ENCODE results near the gene SEMA3C. TPM values are rescaled to one million over a fixed set of nuclear protein-coding genes. Genes with fewer than 3 reads are reported as not detected.
A peak's percentile ranks its signal among the peaks of the same experiment; 100 is the strongest.

Gene SEMA3C
- total RNA-seq, 1 donor from 2014 or later = 496 TPM

DNA sequence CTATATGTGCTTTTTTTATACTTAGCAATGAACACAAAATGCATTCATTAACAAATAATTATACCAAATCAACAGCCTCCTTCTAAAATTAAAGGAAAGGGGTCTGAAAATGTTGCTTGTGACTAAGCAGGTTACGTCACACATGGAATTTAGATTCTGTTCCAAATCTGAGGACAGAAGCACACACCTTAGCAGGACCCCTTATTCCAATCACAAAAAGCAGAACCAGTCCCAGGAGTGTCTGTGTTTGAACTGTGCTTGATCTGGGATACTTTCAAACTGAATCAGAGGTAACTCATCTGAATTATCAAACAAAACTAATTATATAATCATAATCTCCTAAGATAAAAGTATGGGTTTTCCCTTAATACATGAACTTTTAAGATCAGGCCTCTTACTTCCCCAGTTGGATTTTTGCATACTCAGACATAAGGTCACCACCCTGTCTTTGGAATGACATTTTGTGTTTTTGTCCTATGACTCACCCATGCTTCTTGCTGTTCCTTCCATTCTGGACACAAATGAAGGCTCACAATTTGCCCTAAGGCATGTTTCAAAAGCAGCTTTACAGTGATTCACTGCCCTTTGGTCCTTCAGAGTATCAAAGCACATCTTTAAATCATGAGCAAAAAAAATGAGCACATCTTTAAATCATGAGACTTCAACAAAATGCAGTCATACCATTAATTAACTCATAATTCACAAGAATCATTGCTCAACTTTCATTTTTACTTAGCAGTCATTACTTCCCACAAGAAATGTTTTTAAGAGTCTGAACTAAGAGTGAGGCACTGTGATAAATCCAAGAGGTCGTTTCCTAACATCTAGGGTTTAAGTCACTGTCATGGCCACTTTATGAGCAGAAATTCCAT is 35.5 kb downstream of the SEMA3C start:
- TF ChIP-seq, protein P1, sequence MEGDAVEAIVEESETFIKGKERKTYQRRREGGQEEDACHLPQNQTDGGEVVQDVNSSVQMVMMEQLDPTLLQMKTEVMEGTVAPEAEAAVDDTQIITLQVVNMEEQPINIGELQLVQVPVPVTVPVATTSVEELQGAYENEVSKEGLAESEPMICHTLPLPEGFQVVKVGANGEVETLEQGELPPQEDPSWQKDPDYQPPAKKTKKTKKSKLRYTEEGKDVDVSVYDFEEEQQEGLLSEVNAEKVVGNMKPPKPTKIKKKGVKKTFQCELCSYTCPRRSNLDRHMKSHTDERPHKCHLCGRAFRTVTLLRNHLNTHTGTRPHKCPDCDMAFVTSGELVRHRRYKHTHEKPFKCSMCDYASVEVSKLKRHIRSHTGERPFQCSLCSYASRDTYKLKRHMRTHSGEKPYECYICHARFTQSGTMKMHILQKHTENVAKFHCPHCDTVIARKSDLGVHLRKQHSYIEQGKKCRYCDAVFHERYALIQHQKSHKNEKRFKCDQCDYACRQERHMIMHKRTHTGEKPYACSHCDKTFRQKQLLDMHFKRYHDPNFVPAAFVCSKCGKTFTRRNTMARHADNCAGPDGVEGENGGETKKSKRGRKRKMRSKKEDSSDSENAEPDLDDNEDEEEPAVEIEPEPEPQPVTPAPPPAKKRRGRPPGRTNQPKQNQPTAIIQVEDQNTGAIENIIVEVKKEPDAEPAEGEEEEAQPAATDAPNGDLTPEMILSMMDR (IDR thresholded peaks at IDR 0.05; ENCODE audit: unreplicated experiment) = no peak
- Mint-ChIP-seq H3K4me1 (peaks cover 82% of the 10 kb centered on the region), H3K4me3 (peak overlapping the region; percentile 6), H3K27me3 (ENCODE audit: low read depth) (no peaks in the 10 kb centered on the region), H3K36me3 (peaks cover 8% of the 10 kb centered on the region), H3K9me3 (no peaks in the 10 kb centered on the region), H3K27ac (peak overlapping the region; percentile 91)
- no peak for DNase-seq (ENCODE audit: low spot score in 2 of 2, unreplicated experiment in 2 of 2)

GRCh38 chr7:80882213-80882801 is 36.5 kb downstream of the SEMA3C start:
- DNase-seq (ENCODE audit: low spot score in 2 of 2, unreplicated experiment in 2 of 2) = no peak
- no peak overlapping the region for H3K4me3 Mint-ChIP-seq
- H3K27ac Mint-ChIP-seq = peak overlapping the region; percentile 90
- H3K36me3 Mint-ChIP-seq = peaks cover 9% of the 10 kb centered on the region
- H3K27me3 Mint-ChIP-seq (ENCODE audit: low read depth) = no peaks in the 10 kb centered on the region
- H3K9me3 Mint-ChIP-seq = no peaks in the 10 kb centered on the region
- H3K4me1 Mint-ChIP-seq = peaks cover 84% of the 10 kb centered on the region
- TF ChIP-seq, protein P1 (IDR thresholded peaks at IDR 0.05; ENCODE audit: unreplicated experiment) = no peak

GRCh38 chr7:80881351-80881900 is 37.4 kb downstream of the SEMA3C start:
- DNase-seq (ENCODE audit: low spot score in 2 of 2, unreplicated experiment in 2 of 2) = no peak
- Mint-ChIP-seq H3K36me3 (peaks cover 9% of the 10 kb centered on the region), H3K27me3 (ENCODE audit: low read depth) (no peaks in the 10 kb centered on the region), H3K4me1 (peaks cover 85% of the 10 kb centered on the region), H3K9me3 (no peaks in the 10 kb centered on the region), H3K4me3 (no peak overlapping the region), H3K27ac (peak overlapping the region; percentile 77)
- TF ChIP-seq, protein P1 (IDR thresholded peaks at IDR 0.05; ENCODE audit: unreplicated experiment) = no peak

DNA sequence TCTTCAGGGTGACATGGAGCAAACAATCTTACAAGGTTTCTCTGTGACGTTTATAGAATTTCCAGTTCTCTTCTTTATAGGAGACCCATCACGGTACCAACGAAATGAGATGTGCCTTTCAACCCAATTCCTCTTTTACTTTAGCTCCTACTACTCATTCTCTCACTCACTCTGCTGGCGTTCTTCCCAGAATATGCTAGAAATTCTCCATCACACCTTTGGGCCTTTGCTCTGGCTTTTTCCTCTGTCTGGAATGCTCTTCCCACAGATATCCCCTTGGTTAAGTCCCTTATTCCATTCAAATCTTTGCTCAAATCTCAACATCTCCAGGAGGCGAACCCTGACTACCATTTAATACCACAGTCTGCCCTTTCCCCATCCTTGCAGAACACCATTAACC is 39.0 kb downstream of the SEMA3C start:
- TF ChIP-seq, protein P1 (IDR thresholded peaks at IDR 0.05; ENCODE audit: unreplicated experiment) = no peak
- Mint-ChIP-seq H3K4me3 (no peak overlapping the region), H3K36me3 (peaks cover 17% of the 10 kb centered on the region), H3K27me3 (ENCODE audit: low read depth) (no peaks in the 10 kb centered on the region), H3K4me1 (peaks cover 75% of the 10 kb centered on the region), H3K27ac (peak overlapping the region; percentile 77), H3K9me3 (no peaks in the 10 kb centered on the region)
- DNase-seq (ENCODE audit: low spot score in 2 of 2, unreplicated experiment in 2 of 2) = no peak

- peaks cover 31% of the 10 kb centered on the region for H3K36me3 Mint-ChIP-seq
- H3K9me3 Mint-ChIP-seq = no peaks in the 10 kb centered on the region
- peak overlapping the region; percentile 86 for H3K27ac Mint-ChIP-seq
- no peak overlapping the region for H3K4me3 Mint-ChIP-seq
- TF ChIP-seq, protein P1 (IDR thresholded peaks at IDR 0.05; ENCODE audit: unreplicated experiment) = no peak
- H3K4me1 Mint-ChIP-seq = peaks cover 61% of the 10 kb centered on the region
- DNase-seq (ENCODE audit: low spot score in 2 of 2, unreplicated experiment in 2 of 2) = no peak
- no peaks in the 10 kb centered on the region for H3K27me3 Mint-ChIP-seq (ENCODE audit: low read depth)
These were observed 41.9 kb downstream of the SEMA3C start for GRCh38 chr7:80876894-80877414.
